GM12864 (cell line): ENCODE results near the gene ARL6IP5.

ENCODE experiments used
- DNase-seq: peaks from one replicate; pipeline ENCODE4 v3.0.0-alpha.2; 2011; ENCODE audit warnings: low read depth
- H3K4me3 ChIP-seq: 2 replicates; pipeline ENCODE4 v1.5.1; 2011; ENCODE audit warnings: mild to moderate bottlenecking, low read depth, low read length, control low read depth
- TF ChIP-seq, protein P1 (sequence below): IDR thresholded peaks from 2 replicates; pipeline ENCODE4 v1.5.1; 2011; ENCODE audit warnings: low read depth, mild to moderate bottlenecking, moderate library complexity, low read length, control low read depth, inconsistent platforms; ENCODE audit errors: missing control alignments

ARL6IP5 gene

DNA sequence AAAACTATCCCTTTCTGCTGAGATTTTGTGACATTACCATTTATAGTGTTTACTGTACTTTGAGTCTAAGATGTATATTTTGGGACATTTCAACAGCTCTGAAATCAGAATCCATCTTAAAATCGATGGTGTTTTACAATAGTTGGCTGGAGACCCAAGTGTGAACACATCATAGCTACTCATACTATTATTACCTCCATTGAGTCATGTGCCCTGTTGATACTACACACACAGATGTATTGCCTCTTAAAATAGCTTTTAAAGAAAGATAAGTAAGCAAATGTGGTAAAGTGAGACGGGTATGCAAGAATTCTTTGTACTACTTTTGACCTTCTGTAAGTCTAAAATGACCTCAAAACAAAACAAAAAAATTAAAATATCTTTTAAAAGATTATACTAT is 31.0 kb downstream of the ARL6IP5 start:
- no peak overlapping the region for H3K4me3 ChIP-seq
- DNase-seq, result no peak
- TF ChIP-seq, protein P1, sequence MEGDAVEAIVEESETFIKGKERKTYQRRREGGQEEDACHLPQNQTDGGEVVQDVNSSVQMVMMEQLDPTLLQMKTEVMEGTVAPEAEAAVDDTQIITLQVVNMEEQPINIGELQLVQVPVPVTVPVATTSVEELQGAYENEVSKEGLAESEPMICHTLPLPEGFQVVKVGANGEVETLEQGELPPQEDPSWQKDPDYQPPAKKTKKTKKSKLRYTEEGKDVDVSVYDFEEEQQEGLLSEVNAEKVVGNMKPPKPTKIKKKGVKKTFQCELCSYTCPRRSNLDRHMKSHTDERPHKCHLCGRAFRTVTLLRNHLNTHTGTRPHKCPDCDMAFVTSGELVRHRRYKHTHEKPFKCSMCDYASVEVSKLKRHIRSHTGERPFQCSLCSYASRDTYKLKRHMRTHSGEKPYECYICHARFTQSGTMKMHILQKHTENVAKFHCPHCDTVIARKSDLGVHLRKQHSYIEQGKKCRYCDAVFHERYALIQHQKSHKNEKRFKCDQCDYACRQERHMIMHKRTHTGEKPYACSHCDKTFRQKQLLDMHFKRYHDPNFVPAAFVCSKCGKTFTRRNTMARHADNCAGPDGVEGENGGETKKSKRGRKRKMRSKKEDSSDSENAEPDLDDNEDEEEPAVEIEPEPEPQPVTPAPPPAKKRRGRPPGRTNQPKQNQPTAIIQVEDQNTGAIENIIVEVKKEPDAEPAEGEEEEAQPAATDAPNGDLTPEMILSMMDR, result no peak

DNA sequence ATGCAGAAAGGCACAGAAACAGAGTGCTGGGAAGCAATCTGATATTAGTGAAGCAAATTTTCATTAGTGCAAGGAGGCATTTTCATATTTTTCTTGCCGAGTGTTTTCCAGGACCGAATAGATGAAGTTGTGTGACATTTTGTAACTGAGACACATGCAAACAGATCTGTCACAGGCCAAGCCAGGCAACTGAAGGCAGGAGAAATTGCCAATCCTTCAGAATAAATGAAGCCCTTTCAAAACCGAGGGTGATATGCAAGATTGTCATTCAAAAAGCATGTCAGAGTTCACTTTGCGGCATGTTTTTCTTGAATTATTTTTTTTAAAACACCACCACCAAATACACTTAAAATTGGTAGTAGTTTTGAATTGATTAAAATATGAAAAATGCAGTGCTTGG is 31.4 kb downstream of the ARL6IP5 start:
- no peak overlapping the region for H3K4me3 ChIP-seq
- DNase-seq, result no peak
- TF ChIP-seq, protein P1, result no peak

DNA sequence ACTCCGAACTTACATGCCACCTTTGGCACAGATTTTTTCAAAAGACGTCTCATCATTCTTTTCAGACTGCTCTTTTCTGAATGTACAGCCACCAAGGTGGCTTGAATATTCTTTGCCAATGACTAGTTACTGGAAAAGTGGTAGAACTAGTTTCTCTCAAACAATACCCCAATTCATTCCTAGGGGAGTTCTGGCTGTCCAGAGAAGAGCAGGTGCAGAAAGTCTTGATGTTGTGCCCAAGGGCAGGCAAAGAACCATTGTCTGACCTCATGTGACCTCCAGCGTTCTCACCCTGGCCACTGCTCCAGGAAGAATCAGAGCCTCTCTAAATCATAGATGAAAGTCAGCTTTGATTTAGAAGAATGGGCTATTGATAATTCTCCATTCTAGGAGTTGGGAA is 32.2 kb downstream of the ARL6IP5 start:
- H3K4me3 ChIP-seq, result no peak overlapping the region
- TF ChIP-seq, protein P1, result no peak
- no peak for DNase-seq

DNA sequence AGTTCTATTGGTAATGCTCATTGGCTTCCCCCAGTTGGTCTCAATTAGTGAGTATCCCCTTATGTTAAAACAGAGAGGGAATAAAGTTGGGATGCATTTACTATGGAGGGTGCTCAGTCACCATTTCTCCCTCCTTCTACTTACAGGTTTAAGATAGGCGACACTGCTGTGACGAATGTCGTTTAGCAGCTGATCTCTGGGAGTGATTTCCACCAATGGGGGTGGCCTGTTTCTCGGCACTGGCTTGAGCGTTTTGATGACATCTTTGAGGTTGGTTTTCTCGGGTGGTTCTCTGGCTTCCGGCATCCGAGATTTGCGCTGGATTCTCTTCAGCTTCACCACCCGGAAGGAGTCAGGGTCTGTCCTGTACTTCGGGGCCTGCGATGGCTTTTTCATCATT is 33.8 kb downstream of the ARL6IP5 start:
- DNase-seq, result no peak
- H3K4me3 ChIP-seq, result no peak overlapping the region
- TF ChIP-seq, protein P1, result no peak

DNA sequence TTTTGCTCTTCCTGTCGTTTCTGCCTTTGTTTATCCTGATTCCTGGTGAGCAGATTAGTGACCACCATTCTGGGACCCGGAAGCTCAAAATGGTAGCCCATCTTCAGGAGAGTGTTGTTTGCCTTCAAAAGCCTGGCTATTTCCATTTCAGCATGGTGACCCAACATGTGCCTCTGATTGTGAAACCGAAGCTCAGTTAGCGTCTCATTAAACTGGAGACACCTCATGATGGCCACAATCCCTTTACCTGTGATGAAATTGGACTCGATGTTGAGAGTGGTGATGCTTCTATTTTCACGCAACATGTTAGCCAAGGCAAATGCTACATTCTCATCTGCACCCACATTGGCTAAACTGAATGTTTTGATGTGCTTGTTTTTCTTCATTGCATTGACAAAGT is 34.4 kb downstream of the ARL6IP5 start:
- no peak for DNase-seq
- TF ChIP-seq, protein P1, result no peak

DNA sequence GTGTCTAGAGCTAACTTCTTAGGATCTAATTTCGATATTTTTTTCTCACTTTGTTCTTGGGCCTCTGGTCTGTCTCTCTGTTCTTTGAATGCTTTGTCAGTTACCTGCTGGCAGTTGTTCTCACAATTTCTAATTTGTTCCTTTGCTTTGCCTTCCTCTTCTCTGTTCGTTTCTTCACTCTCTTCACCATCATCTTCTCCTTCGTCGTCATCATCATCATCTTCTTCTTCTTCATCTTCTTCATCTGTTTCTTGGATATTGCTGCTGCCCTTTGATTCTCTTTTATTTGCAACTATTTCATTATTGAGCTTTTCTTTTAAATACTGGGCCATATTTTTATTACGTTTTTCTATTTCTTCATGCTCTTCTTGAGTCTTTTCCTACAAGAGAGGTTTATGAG is 34.9 kb downstream of the ARL6IP5 start:
- TF ChIP-seq, protein P1, result no peak
- no peak overlapping the region for H3K4me3 ChIP-seq
- DNase-seq, result no peak

More for the DNA sequence above, 34.4 kb downstream of the ARL6IP5 start:
- H3K4me3 ChIP-seq, result no peak overlapping the region

DNA sequence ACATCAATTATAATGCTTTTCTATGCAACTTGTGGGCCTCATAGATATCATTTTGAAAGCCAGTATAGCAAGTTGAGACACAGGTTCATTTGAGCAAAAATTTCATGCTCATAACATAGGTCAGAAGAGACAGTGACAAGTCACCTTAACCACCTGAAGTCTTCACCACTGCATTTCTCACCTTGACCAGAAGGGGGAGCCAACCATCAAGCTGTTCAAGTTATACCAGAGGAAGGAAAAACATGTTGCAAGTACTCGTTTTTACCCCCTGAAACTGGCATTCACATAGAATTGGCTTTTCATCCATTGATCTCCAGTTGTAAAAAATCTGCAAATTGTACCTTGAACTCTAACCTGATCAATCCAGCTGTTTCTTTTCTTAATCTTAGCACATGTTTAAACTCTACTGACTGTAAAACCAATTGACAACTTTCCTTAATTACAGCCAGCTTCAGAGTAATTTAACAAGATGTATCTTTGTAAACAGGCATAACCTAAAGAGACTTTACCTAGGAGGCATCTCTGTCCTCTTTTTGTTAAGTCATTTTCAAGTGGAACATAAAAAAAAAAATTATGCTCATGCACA is 36.2 kb downstream of the ARL6IP5 start:
- TF ChIP-seq, protein P1, result peak; percentile 97
- no peak overlapping the region for H3K4me3 ChIP-seq
- DNase-seq, result peak; percentile 73
